HPDE6-E6E7 (cell line): ENCODE results near the gene PANX3.

Source experiments
- DNase-seq: peaks from one replicate; pipeline ENCODE4 v3.0.0; 2011; ENCODE audit warnings: missing footprints; ENCODE audit errors: extremely low spot score

The PANX3 gene

DNA sequence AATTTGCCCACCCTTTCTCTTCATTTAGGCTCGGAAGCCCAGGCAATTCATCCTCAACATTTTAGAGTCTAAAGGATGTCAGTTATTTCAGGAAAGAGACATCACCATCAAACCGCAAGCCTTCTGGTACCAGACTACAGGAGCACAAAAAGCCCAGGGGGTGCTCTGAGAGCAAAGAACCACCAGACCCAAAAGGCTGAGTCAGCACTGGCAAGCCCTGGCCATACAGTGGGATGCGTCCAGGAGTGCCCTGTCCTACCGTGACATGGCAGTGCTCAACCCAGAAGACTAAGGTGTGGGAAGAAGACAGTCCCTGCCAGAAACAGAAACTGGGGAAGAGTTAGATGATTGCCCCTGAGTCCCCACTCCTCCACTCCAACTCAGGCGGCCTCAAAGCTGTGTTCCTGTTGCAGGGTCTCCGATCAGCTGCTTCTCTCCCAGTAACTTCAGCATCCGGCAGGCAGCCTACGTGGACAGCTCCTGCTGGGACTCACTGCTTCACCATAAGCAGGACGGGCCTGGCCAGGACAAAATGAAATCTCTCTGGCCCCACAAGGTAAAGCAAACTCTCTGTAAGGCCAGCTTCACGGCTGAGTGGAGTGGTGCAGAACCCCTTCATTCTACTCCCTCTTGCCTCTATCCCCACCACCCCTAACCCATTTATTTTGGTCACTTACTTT is 1.5 kb downstream of the PANX3 start:
- DNase-seq: no peak

DNA sequence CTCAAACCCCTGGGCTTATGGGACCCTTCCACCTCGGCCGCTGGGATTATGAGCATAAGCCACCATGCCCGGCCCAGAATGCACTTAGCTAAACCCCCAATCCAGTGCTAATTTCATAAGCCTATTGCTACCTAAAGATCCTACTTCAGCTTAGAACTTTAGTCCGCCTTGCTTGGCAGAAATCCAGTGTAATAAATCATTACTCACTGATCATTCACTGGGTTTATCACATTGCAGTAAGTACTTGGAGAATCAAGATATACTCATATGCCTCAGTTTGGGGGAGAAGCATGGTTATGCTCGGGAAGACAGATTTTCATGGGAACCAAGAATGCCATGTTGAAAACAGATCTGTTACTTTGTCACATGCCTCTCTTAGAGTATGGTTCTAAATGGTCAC is 7.6 kb downstream of the PANX3 start:
- DNase-seq: no peak

DNA sequence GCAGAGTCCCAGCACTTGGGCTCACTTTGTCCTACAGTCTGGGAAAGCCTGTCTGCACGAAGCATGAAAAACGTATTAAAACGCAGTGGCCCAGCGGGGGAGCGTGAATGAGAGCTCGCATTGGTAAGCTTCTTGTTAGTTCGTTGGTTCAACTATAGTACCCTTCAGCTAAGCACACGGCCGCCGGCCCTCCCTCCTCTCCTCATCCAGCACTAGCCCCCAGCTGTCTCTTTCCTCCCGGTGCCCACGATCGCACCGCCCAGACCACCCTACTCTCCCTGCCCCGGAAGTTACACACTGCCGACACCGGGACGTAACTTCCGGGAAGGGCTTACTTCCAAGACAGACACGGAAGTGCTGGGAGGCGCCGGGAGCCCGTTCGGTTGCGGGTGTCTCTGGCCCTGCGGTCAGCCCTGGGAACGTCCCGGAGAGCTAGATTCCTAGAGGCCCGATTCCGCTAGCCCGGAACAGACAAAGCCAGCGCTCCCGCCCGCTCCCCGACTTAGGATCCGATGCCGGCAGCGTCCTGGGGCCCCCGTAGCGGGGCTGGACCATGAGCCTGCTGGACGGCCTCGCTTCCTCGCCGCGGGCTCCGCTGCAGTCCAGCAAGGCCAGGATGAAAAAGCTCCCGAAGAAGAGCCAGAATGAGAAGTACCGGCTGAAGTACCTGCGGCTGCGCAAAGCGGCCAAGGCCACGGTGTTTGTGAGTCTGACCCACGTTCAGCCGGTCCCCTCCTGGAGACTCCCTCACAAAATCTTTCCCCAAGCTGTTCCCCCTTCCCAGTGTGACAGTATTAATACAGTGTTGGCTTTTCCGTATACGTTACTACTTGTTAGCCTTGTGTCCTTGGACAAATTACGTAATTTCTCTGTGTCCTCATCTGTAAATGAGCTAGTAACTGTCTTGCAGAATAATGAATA is 11.6 kb downstream of the PANX3 start, which contains the start of gene TBRG1:
Gene TBRG1 (plus strand): TSS at position 334 of the 921 bp plus-strand sequence. CDS start 220 bp downstream, at position 554.
- DNase-seq: peak; percentile 89

DNA sequence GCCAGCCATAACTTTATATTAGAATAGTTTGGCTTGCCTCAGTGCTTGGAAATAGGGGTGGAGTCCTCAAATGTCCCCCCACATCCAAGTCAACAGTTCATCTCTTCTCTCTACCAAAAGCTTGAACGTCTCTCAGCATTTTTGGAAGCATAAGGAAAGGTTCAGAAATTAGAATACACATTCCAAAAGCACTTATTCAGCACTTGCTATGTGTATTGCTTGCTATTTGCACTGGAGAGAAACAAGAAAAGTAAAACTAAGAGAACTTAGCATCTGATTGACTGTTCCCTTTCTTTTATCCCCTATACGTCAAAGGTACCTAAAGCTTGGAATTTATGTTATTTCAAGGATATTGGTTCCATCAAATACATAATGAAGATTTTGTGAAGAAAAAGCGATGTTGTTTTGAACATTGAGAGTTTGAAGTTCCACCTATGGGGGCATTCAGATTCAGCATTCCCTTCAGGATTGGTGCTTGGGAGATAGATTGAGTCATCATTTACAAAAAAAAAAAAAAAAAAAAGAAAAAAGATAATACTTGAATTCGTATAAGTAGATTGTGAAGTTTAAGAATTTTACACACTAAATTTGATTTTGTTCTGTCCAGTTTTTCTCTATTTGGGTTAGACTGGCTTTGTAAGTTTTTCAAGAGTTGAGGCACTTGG is 12.8 kb downstream of the PANX3 start:
- DNase-seq: no peak

DNA sequence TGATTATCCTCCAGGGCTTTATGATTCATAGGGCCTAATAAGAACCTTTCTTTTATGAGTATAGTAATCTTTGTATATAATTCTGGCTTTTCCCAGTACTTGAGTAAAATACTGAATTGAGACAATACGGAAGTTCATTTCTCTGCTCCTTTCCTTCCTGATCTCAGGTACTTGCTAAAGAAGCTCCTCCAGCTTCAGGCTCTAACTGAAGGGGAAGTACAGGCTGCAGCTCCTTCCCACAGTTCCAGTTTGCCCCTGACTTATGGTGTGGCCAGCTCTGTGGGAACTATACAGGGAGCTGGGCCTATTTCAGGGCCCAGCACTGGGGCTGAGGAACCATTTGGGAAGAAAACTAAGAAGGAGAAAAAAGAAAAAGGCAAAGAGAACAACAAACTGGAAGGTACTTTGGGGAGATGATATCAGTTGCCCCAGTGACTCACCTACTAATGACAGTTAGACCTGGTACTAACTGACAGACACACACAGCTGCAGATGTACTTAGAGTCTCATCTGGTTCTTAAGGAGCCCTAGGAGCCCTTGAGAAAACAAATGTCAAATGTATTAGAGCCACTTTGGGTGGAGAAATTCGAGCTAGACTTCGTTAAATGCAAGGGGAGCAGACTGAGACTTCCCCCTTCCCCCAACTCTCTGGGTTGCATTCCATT is 14.4 kb downstream of the PANX3 start:
- DNase-seq: no peak

DNA sequence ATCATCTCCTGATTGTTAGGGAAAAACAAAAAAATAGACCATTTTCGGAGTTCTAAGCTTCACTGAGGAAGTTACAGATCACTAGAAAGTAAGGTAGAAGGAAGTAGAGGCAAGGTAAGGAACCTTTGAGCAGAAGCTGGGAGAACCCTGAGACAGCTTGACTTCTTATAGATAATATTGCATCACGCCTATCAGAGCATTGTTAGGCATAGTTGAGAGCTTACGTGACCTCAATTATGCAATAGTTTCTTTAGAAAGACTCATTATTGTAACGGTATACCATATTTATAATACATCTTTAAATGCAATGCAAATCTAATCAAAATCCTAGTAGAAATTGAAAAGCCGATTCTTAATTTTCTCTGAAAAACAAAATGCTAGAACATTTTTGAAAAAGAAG is 16.3 kb downstream of the PANX3 start:
- no peak for DNase-seq

DNA sequence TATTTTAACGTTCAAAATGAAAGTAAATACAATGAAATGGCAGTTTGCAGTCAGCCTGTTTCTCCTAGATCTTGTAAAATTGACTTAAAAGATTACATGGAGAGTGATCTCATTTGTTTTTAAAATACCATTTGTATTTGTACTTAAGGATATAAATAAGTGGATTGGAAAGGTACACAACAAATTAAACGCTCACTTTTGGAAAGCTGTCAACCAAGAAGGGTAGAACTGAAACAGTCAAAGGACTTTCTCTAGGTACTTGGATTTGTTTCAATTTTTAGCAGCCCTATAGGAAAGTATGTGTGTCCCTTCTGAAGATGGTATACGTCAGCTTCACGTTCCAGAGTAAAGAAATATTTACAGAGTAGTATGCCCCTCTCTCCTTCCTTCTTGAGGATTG is 18.7 kb downstream of the PANX3 start:
- no peak for DNase-seq

DNA sequence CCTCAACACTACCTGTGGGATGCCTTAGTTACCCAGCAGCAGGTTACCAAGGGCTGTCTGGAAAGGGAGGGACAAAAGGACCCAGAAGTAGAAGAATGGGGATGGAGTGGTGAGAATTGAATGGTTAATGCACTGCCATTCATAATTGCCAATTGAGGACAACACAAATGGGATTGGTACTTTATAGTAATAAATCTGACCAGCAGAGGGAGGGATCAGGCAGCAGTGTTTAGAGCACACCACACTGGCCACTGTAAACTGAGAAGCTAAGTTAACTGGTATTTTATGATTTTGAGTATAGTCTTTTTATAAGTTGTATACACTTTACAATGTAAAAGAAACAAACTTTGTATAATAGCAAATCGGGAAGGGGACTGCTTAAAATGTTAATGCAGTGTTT is 22.1 kb downstream of the PANX3 start:
- DNase-seq: peak; percentile 19

DNA sequence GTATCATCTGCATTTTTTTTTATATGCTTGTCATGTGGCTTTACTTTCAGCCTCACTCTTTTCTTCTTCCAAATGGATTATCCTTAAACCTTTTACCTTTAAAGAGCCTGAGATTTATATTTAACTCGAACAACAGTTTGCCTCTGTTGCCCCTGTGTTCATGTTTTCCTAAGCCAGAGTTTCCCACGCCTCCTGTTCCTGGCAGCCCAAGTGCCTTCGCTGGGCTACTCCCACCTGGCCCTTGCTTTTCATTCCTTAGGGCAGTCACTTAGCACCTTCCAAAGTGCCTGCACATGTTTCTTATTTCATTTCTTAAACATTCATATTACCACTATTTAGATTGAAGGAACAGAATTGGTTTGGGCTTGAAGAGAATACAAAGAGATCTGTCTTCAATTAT is 24.7 kb downstream of the PANX3 start:
- DNase-seq: no peak

DNA sequence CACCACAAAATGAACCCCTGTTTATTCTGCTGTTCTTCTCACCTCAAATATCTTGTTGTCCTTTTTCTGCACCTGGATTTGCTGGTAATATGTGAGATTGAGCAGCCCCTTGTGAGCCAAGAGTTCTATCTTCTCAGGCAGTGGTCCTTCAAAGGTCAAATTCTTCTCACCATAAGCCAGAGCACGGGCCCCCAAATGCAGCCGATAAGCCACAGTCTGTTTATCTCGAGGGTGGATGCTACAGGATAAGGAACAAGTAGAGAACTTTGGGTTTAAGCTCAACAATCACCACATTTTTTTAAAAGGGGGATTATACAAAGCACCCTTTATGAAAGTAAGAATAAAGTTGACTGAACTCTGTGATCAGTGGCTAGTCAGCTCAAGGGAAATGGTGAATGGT is 27.3 kb downstream of the PANX3 start:
- no peak for DNase-seq

DNA sequence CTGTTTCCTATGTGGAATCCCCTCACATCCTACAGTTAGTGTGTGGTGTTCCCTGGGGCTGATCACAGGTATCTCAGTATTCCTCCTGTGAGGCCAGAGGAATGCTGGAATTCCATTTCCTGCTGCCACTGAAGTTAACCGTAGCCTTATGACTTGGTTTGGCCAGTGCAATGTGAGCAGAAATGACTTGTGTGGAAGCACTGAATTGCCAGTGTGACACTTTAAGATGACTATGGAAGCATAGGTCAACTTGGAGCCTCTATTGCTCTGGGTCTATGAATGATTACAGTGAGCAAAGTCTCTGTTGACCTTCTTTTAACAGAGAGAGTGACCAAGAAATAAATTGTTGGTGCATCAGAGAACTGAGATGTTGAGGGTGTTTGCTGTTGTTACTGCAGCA is 28.0 kb downstream of the PANX3 start:
- DNase-seq: no peak

DNA sequence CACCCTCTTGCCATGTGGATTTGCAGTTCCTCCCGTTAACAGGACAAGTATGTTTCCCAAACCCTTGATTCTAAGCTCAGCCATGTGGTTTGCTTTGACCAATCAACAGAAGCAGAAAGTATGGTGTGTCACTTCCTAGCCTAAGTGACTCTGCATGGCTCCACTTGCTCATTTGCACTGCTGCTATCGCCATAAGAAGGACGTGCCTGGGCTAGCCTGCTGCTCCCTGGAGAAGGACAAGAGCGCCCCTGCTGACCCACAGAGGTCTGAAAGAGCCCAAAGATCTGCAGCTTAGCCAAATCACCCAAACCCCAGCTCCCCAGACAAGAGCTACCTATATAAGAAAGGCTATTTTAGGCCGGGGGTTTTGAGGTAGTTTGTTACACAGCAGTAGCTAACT is 29.4 kb downstream of the PANX3 start:
- DNase-seq: no peak

DNA sequence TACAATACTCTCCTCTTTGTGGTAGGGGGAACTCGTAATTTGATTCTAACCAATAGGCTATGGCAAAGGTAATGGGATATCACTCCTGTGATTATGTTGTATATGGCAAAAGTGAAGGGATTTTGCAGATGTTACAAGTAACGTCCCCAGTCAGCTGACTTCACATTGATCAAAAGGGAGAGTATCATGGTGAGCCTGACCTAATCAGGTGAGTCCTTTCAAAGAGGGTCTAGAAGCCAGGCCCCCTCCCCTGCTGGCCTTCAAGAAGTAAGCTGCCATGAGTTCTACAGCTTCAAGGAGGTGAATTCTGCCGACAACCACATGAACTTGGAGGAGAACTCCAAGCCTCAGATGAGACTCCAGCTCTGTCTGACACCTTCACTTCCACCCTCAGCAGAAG is 31.4 kb downstream of the PANX3 start:
- no peak for DNase-seq

DNA sequence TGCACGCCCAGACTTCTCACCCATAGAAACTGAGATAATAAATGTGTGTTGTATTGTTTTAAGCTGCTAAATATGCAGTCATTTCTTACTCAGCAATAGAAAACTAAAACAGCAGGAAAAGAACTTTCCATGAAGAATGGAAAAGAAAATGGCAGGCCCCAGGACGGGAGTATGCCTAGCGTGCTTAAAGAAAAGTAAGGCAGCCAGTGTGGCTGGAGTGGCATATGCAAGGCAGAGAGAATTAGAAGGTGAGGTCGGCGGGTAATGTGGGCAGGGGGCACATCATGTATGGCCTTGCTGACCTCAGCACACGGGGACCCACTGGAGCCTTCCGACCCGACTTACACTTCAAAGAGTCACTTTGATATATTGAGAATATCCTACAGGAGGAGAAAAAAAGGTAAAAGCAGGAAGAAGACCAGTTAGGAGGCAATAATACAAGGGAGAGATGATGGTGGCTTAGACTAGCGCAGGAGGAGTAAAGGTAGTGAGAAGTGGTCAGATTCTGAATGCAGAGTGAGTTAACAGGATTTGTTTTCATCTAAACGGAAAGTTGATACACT is 31.9 kb downstream of the PANX3 start:
- no peak for DNase-seq

DNA sequence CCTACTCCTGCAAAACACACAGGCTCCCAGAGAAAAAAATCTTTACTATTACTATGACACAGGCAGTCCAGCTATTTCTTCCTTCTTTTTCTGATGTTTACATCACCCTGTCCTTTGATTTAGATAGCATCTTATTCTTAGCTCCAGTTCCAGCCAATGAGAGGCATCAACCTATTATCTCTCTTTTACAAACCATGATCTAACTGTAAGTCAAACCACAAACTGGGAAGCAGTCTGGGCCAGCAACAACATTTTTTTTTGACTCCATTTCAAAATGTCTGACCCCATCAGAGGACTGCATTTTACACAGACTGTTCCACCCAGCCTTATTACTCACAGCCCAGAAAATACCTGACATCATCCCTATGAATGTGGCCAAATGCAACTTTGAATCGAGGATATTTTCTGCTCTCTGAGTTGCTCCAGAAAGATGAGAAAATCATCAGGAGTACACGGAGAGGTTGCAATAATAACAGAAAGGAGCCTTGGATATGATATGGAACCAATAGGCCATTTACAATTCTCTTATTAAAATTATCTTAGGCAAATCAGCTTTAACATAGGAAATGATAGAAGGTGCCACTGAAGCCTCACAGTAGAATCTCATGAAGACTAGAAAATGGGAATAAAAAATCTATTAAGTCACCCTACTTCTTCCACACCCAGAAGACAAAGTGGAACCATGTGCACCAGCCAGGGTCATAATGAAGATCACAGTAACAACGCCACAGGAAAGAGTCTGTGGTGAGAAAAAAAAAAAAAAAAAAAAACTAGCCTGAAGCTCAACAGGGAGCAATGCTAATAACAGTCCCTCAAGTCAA is 32.6 kb downstream of the PANX3 start:
- no peak for DNase-seq

DNA sequence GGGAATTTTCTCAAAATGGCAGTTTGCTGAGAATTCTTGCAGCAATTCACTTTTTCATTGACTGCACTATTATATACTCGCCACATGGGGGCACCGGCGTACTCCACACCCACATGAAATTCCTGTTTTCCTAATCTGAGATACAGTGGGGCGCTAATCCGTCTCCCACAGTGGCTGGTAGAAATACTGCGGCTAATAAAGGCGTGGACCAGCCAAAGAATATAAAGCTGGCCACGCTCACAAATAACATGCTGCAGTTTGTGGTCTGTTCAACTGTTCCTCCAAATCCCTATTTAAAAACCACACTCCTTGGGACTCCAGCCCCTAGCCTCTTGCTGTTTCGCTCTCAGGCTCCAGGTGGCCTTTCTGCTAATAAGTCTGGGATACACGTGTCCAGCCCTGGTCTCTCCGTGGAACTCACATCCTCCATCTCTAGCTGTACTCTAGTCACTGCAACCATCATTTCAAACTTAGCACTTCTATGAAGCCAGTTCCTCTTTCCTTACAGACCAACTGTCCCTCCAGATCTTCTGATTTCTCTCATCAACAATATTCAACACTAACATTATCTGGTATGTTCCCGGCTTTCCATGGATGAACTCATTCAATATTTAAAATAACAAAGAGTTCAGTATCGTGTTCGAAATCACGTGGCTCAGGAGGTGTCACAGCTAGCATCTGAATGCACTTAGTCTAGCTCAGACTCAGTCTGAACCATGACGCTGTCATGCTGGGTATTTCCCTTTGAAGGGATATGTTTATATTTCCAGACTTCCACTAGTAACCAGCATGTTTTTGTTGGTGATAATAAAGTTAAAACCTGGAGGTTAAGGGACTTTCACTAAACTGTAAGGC is 33.4 kb downstream of the PANX3 start:
- DNase-seq: peak; percentile 47

DNA sequence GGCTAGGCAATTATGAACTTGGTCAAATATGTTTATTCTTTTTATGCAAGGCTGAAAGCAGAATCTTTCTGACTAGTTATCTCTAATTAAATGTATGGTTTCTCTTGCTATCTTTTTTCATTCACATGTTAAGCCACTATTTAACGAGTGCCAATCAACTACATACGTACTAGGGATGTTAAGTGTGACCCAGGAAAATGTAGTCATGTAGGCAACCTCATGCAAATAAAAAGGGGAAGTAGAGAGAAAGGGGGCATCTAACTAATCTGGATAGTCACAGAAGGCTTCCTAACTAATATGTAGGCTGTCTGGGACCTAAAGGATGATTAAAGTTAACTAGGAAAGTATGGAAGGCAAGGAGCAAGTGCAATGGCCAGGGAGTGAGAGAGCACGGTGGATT is 34.9 kb downstream of the PANX3 start:
- no peak for DNase-seq

DNA sequence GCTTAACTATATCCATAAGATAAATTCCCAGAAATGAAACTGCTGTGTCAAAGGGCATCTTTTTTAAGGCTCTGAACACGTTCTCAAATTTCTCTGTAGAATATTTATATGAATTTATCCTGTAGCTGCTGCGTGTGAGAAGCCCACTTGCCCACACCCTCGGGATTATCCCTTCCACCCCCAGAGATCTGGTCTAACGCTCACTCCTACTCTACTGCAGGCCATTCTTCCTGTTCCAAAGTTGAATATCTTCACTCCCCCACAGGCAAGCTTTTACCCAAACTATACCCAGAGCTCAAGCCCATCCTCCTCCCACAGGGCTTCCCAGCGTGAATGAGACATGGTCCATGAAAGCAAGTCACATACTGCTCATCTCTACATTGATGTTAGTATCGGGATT is 37.4 kb downstream of the PANX3 start:
- DNase-seq: no peak

DNA sequence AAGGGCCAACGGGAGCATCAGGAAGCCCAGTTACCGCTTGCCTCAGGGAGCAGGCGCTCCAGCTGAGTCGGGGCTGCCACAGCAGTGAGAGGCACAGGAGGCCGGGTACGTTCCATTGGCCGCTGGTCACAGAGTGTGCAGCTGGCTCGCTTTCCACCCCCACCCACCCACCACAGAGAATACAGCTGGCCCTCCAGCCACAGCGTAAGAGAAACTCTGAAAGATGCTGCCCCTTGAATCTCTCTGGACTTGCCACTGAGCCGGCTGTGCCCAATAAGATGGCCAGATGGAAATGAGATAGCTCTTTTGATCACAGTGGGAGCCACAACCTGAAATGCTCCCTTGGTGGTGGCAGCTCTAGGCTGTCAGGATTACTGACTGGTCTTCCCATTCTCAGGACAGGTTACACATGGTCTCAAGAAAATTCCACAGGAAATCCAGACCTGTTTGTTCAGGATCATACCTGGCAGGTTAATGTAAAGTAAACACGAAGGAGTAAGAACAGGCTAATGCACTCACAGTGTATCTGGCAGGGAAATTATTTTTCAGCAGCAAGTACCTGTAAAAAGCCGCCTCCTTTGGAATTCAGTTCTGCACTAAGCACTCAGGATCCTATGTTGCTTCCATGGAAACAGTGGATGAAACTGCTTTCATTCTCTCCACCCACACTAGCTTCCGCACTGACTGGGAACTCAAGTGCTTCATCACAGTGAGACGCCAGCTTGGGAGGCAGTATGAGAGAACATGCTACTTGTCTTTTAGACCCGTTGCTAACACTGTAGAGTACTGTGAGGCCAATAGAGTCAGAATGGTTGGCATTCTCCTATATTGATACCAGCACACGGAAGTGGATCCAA is 45.8 kb downstream of the PANX3 start:
- DNase-seq: no peak
